ENCODE results near the gene BTG3. TPM values are rescaled to one million over a fixed set of nuclear protein-coding genes. Genes with fewer than 3 reads are reported as not detected.

Gene BTG3
- total and polyA plus RNA-seq, 2 donors from 2014 or later = 27.4 to 28.9 TPM

- intact Hi-C loops (cut with DNase I) = loop anchor here (10.0 kb wide), 1 partner anchor 181 kb away; no protein-coding TSS in a partner anchor
- no peaks in the 10 kb centered on the region for H3K36me3 ChIP-seq (ENCODE audit: control insufficient read depth in 2 of 3, insufficient read depth in 3 of 3, low read length in 3 of 3)
- FAIRE-seq (no peak), DNase-seq (peak in 2 of 5 donors; percentile 14 to 23)
- no peak for TF ChIP-seq CTCF (IDR thresholded peaks at IDR 0.05; ENCODE audit: borderline replicate concordance, extremely low read depth, insufficient read depth)
- H3K27ac ChIP-seq (ENCODE audit: low read depth in 2 of 2, low read length in 2 of 2) = no peak overlapping the region
- no peaks in the 10 kb centered on the region for H3K4me1 ChIP-seq (ENCODE audit: control insufficient read depth in 2 of 3, insufficient read depth in 2 of 3, low read depth in 1 of 3, low read length in 3 of 3)
- no peak overlapping the region for H3K4me3 ChIP-seq (ENCODE audit: low read length in 3 of 3)
- no peaks in the 10 kb centered on the region for H3K27me3 ChIP-seq (ENCODE audit: control insufficient read depth, insufficient read depth, low read length)
- no peak overlapping the region for H3K9ac ChIP-seq (ENCODE audit: low read length in 3 of 3)
- H3K9me3 ChIP-seq (ENCODE audit: control insufficient read depth in 2 of 3, insufficient read depth in 1 of 3, low read length in 3 of 3) = no peaks in the 10 kb centered on the region
These were observed 36.4 kb downstream of the BTG3 start for GRCh38 chr21:17576080-17576835.

- intact Hi-C loops (cut with DNase I) = loop anchor here (10.0 kb wide), 1 partner anchor 180 kb away; no protein-coding TSS in a partner anchor
These were observed 37.6 kb downstream of the BTG3 start for GRCh38 chr21:17575076-17575475.

GRCh38 chr21:17572431-17572830 lies 40.3 kb downstream of the BTG3 start:
- Histone ChIP-seq H3K9ac (ENCODE audit: low read length in 3 of 3) (no peak overlapping the region), H3K4me1 (ENCODE audit: control insufficient read depth in 2 of 3, insufficient read depth in 2 of 3, low read depth in 1 of 3, low read length in 3 of 3) (no peaks in the 10 kb centered on the region), H3K27ac (ENCODE audit: low read depth in 2 of 2, low read length in 2 of 2) (no peak overlapping the region), H3K27me3 (ENCODE audit: control insufficient read depth, insufficient read depth, low read length) (no peaks in the 10 kb centered on the region), H3K36me3 (ENCODE audit: control insufficient read depth in 2 of 3, insufficient read depth in 3 of 3, low read length in 3 of 3) (no peaks in the 10 kb centered on the region), H3K9me3 (ENCODE audit: control insufficient read depth in 2 of 3, insufficient read depth in 1 of 3, low read length in 3 of 3) (no peaks in the 10 kb centered on the region), H3K4me3 (ENCODE audit: low read length in 3 of 3) (no peak overlapping the region)
- FAIRE-seq = no peak
- DNase-seq = peak in 2 of 5 donors; percentile 10 to 13
- intact Hi-C loops (cut with DNase I) = loop anchor here (10.0 kb wide), 1 partner anchor 178 kb away; no protein-coding TSS in a partner anchor
- TF ChIP-seq CTCF (IDR thresholded peaks at IDR 0.05; ENCODE audit: borderline replicate concordance, extremely low read depth, insufficient read depth) = no peak

More at GRCh38 chr21:17575076-17575475, 37.6 kb downstream of the BTG3 start:
- no peaks in the 10 kb centered on the region for H3K4me1 ChIP-seq (ENCODE audit: control insufficient read depth in 2 of 3, insufficient read depth in 2 of 3, low read depth in 1 of 3, low read length in 3 of 3)
- H3K27me3 ChIP-seq (ENCODE audit: control insufficient read depth, insufficient read depth, low read length) = no peaks in the 10 kb centered on the region
- H3K9me3 ChIP-seq (ENCODE audit: control insufficient read depth in 2 of 3, insufficient read depth in 1 of 3, low read length in 3 of 3) = no peaks in the 10 kb centered on the region
- H3K9ac ChIP-seq (ENCODE audit: low read length in 3 of 3) = no peak overlapping the region
- no peak for TF ChIP-seq CTCF (IDR thresholded peaks at IDR 0.05; ENCODE audit: borderline replicate concordance, extremely low read depth, insufficient read depth)
- no peak overlapping the region for H3K4me3 ChIP-seq (ENCODE audit: low read length in 3 of 3)
- no peak overlapping the region for H3K27ac ChIP-seq (ENCODE audit: low read depth in 2 of 2, low read length in 2 of 2)
- no peaks in the 10 kb centered on the region for H3K36me3 ChIP-seq (ENCODE audit: control insufficient read depth in 2 of 3, insufficient read depth in 3 of 3, low read length in 3 of 3)
- no peak for FAIRE-seq
- no peak for DNase-seq

Data from kidney (tissue), 14 donors.